Neuronal stem cell (in vitro differentiated cells): ENCODE measurements around the gene FYN.

ENCODE experiments used
- DNase-seq: peaks from one replicate; pipeline ENCODE4 v3.0.0-alpha.2; 2013; ENCODE audit warnings: low spot score
- H2AFZ ChIP-seq: one replicate; pipeline ENCODE4 v1.6.1; 2013; ENCODE audit warnings: mild to moderate bottlenecking, low read length, inconsistent platforms
- H2AK5ac ChIP-seq: 2 replicates; pipeline ENCODE4 v1.6.1; 2013; ENCODE audit warnings: low read depth, mild to moderate bottlenecking, inconsistent platforms, low read length, moderate library complexity, mixed read lengths
- H2BK120ac ChIP-seq: 2 replicates; pipeline ENCODE4 v1.6.1; 2013; ENCODE audit warnings: low read depth, mild to moderate bottlenecking, inconsistent platforms, low read length, moderate library complexity, mixed read lengths
- H2BK12ac ChIP-seq: one replicate; pipeline ENCODE4 v1.6.1; 2013; ENCODE audit warnings: low read length, inconsistent platforms
- H2BK15ac ChIP-seq: 2 replicates; pipeline ENCODE4 v1.6.1; 2013; ENCODE audit warnings: mild to moderate bottlenecking, low read length, inconsistent platforms, mixed read lengths
- H2BK5ac ChIP-seq: one replicate; pipeline ENCODE4 v1.6.1; 2013; ENCODE audit warnings: inconsistent platforms, mild to moderate bottlenecking, low read length, moderate library complexity
- H3K14ac ChIP-seq: one replicate; pipeline ENCODE4 v1.6.1; 2013; ENCODE audit warnings: low read length, inconsistent platforms
- H3K18ac ChIP-seq: 2 replicates; pipeline ENCODE4 v1.6.1; 2013; ENCODE audit warnings: low read length, inconsistent platforms
- H3K23ac ChIP-seq: 2 replicates; pipeline ENCODE4 v1.6.1; 2013; ENCODE audit warnings: low read depth, mild to moderate bottlenecking, mixed read lengths, low read length, inconsistent platforms; ENCODE audit not compliant: poor library complexity
- H3K27ac ChIP-seq: replicated peaks from 3 replicates; pipeline ENCODE4 v1.5.1; 2013; ENCODE audit warnings: low read length, inconsistent platforms
- H3K27me3 ChIP-seq, 3 experiments: 2 replicates each; pipeline ENCODE4 v1.6.1; 2013; ENCODE audit warnings: low read length in 3 of 3, mild to moderate bottlenecking in 2 of 3, inconsistent platforms in 1 of 3, low read depth in 1 of 3, mixed read lengths in 1 of 3, moderate library complexity in 1 of 3; ENCODE audit not compliant: control insufficient read depth in 3 of 3, insufficient read depth in 3 of 3
- H3K36me3 ChIP-seq, 2 donors: replicated peaks in 1 of 2; 2 replicates each; pipeline ENCODE4 v1.6.1; 2013; ENCODE audit warnings: low read length in 2 of 2; ENCODE audit not compliant: control insufficient read depth in 2 of 2, insufficient read depth in 2 of 2
- H3K4ac ChIP-seq: 2 replicates; pipeline ENCODE4 v1.6.1; 2013; ENCODE audit warnings: inconsistent platforms, mild to moderate bottlenecking, low read length, moderate library complexity
- H3K4me1 ChIP-seq, 2 donors: 1 replicate in 1 of 2; 2 replicates in 1 of 2; pipeline ENCODE4 v1.6.1; 2013; ENCODE audit warnings: low read length in 2 of 2, low read depth in 1 of 2; ENCODE audit not compliant: control insufficient read depth in 2 of 2, insufficient read depth in 1 of 2
- H3K4me2 ChIP-seq: one replicate; pipeline ENCODE4 v1.6.1; 2013; ENCODE audit warnings: mild to moderate bottlenecking, low read length, inconsistent platforms; ENCODE audit not compliant: insufficient read depth, poor library complexity, severe bottlenecking
- H3K4me3 ChIP-seq, 2 donors: 2 replicates each; pipeline ENCODE4 v1.5.1; 2013; ENCODE audit warnings: low read length in 2 of 2, mild to moderate bottlenecking in 2 of 2, inconsistent platforms in 1 of 2, moderate library complexity in 1 of 2
- H3K79me1 ChIP-seq: one replicate; pipeline ENCODE4 v1.6.1; 2013; ENCODE audit warnings: low read depth, mild to moderate bottlenecking, inconsistent platforms, low read length, moderate library complexity
- H3K9ac ChIP-seq: one replicate; pipeline ENCODE4 v1.6.1; 2013; ENCODE audit warnings: mild to moderate bottlenecking, low read depth, low read length, inconsistent platforms; ENCODE audit not compliant: poor library complexity
- H3K9me3 ChIP-seq, 2 donors: replicated peaks in 1 of 2; 2 replicates each; pipeline versions ENCODE3 to v1.6.1; 2013; ENCODE audit warnings: low read length in 2 of 2, mild to moderate bottlenecking in 2 of 2, inconsistent platforms in 1 of 2, low read depth in 1 of 2, mixed read lengths in 1 of 2, moderate library complexity in 1 of 2; ENCODE audit not compliant: control insufficient read depth in 2 of 2, insufficient read depth in 1 of 2
- H4K8ac ChIP-seq: one replicate; pipeline ENCODE4 v1.6.1; 2013; ENCODE audit warnings: low read depth, mild to moderate bottlenecking, inconsistent platforms, low read length, moderate library complexity
- H4K91ac ChIP-seq: one replicate; pipeline ENCODE4 v1.6.1; 2013; ENCODE audit warnings: low read length, low read depth, mild to moderate bottlenecking, inconsistent platforms; ENCODE audit not compliant: poor library complexity
- WGBS, 2 donors: extraction: QIAGEN DNeasy Blood & Tissue Kit; methylation state at CpG; one replicate each; pipeline ENCODE4 v1.1.7; 2013; ENCODE audit warnings: missing lambda C conversion rate in 2 of 2, mixed read lengths in 1 of 2; ENCODE audit not compliant: insufficient read length in 2 of 2, insufficient replicate concordance in 1 of 2; ENCODE audit errors: extremely low coverage in 2 of 2; 5-methylcytosine and 5-hydroxymethylcytosine counted together

The FYN gene

GRCh38 chr6:111764238-111765175, 108.7 kb downstream of the FYN start:
- H3K9ac ChIP-seq: no peak overlapping the region
- H2AFZ ChIP-seq: no peak overlapping the region
- no peak overlapping the region for H2BK120ac ChIP-seq
- peaks cover 2 to 95% of the 10 kb centered on the region in 2 donors for H3K36me3 ChIP-seq
- H2AK5ac ChIP-seq: no peak overlapping the region
- no peak overlapping the region for H3K4ac ChIP-seq
- peaks cover 0 to 23% of the 10 kb centered on the region in 2 donors for H3K9me3 ChIP-seq
- no peak overlapping the region for H3K4me3 ChIP-seq
- peaks cover 8 to 24% of the 10 kb centered on the region in 2 donors for H3K4me1 ChIP-seq
- H3K27me3 ChIP-seq: no peaks in the 10 kb centered on the region
- WGBS, 2 donors: 100% methylated on average over 1 of the region's 13 CpGs
- no peak overlapping the region for H3K23ac ChIP-seq
- H3K14ac ChIP-seq: no peak overlapping the region
- peak overlapping the region; percentile 28 for H3K4me2 ChIP-seq
- H3K79me1 ChIP-seq: no peaks in the 10 kb centered on the region
- H4K8ac ChIP-seq: no peak overlapping the region
- no peak overlapping the region for H2BK12ac ChIP-seq
- no peak overlapping the region for H3K18ac ChIP-seq
- H2BK15ac ChIP-seq: no peak overlapping the region
- H4K91ac ChIP-seq: no peak overlapping the region
- no peak overlapping the region for H2BK5ac ChIP-seq
- DNase-seq: no peak
- H3K27ac ChIP-seq: peak overlapping the region; percentile 64

- H3K4me3 ChIP-seq: no peak overlapping the region
- H3K27ac ChIP-seq: no peak overlapping the region
- H3K9me3 ChIP-seq: peaks cover 0 to 23% of the 10 kb centered on the region in 2 donors
- H3K4me1 ChIP-seq: peaks cover 8 to 28% of the 10 kb centered on the region in 2 donors
- no peak overlapping the region for H3K9ac ChIP-seq
- H4K91ac ChIP-seq: no peak overlapping the region
- peaks cover 2 to 95% of the 10 kb centered on the region in 2 donors for H3K36me3 ChIP-seq
- no peak overlapping the region for H2BK120ac ChIP-seq
- no peak overlapping the region for H4K8ac ChIP-seq
- no peak overlapping the region for H3K23ac ChIP-seq
- H2BK5ac ChIP-seq: no peak overlapping the region
- no peak overlapping the region for H3K4me2 ChIP-seq
- H3K79me1 ChIP-seq: no peaks in the 10 kb centered on the region
- no peak overlapping the region for H3K4ac ChIP-seq
- H2AFZ ChIP-seq: no peak overlapping the region
- H2AK5ac ChIP-seq: no peak overlapping the region
- WGBS, 2 donors: 100% methylated on average over 1 of the region's 2 CpGs; no CpG with 5 or more reads in 1 of the 2 donors
- no peak for DNase-seq
- no peak overlapping the region for H2BK12ac ChIP-seq
- H3K27me3 ChIP-seq: no peaks in the 10 kb centered on the region
- no peak overlapping the region for H3K14ac ChIP-seq
- H2BK15ac ChIP-seq: no peak overlapping the region
- no peak overlapping the region for H3K18ac ChIP-seq
These were observed 109.9 kb downstream of the FYN start for GRCh38 chr6:111763381-111763780.

DNA sequence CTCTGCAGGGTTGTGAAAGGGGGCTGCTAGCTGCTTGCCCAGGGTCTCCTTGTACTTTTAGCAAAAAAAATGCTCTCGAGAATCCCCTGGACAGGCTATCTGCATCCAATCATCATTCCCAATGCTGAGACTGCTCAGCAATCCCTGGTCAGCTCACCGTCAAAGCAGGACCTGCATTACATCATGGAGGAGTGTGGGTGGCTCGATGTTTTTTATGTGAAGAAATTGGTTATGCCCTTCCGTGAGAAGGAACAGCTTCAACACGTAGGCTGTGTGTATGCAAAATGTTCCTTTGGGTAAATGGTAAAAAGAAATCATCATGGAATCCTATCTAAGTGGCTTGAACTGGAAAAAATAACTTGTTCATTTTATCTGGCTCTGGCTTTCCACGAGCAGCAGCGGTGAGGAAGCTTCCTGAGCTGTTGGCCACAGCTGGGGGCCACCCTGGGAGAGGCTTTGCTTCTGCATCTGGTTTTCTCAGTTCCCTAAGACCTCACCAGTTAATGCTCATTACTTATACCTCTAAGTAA, 111.4 kb downstream of the FYN start:
- Histone ChIP-seq H3K9me3 (peaks cover 0 to 23% of the 10 kb centered on the region in 2 donors), H3K4ac (no peak overlapping the region), H3K79me1 (no peaks in the 10 kb centered on the region), H3K27me3 (no peaks in the 10 kb centered on the region), H3K4me2 (no peak overlapping the region), H3K4me3 (no peak overlapping the region), H2BK12ac (no peak overlapping the region), H3K23ac (no peak overlapping the region), H3K18ac (peak overlapping the region; percentile 30), H2BK120ac (no peak overlapping the region), H3K27ac (no peak overlapping the region), H3K36me3 (peaks cover 4 to 95% of the 10 kb centered on the region in 2 donors), H3K14ac (no peak overlapping the region), H2AK5ac (no peak overlapping the region), H4K91ac (no peak overlapping the region), H2AFZ (no peak overlapping the region), H2BK15ac (no peak overlapping the region), H3K4me1 (peaks cover 12 to 29% of the 10 kb centered on the region in 2 donors), H2BK5ac (no peak overlapping the region), H4K8ac (no peak overlapping the region), H3K9ac (no peak overlapping the region)
- DNase-seq: no peak
- WGBS, 2 donors: no CpG with 5 or more reads among the region's 7 CpGs

DNA sequence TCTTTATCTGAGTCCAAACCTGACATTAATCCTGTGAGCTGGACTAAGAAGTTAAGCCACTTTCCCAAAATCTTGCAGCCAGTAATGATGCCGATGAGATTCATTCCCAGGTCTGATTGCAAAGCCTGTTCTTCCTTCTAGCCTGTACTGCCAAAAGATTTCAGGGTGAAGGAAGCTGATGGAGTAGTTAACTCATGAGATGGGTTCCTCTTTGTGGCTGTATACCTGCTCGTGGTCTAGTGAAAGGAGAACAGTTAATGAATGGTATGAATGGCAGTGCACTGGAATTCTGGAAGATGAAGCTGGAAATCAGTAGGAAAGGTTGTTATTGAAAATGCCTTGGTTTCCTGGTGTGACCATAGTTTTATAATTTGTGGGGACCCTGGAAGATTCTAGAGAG, 112.0 kb downstream of the FYN start:
- H2BK15ac ChIP-seq: no peak overlapping the region
- no peak overlapping the region for H4K8ac ChIP-seq
- H2BK12ac ChIP-seq: no peak overlapping the region
- DNase-seq: no peak
- H3K9ac ChIP-seq: no peak overlapping the region
- H3K36me3 ChIP-seq: peaks cover 4 to 91% of the 10 kb centered on the region in 2 donors
- no peaks in the 10 kb centered on the region for H3K27me3 ChIP-seq
- WGBS, 2 donors: no CpG with 5 or more reads among the region's 2 CpGs
- H3K23ac ChIP-seq: no peak overlapping the region
- H3K18ac ChIP-seq: no peak overlapping the region
- no peak overlapping the region for H3K4me2 ChIP-seq
- H3K79me1 ChIP-seq: no peaks in the 10 kb centered on the region
- H3K9me3 ChIP-seq: peaks cover 0 to 23% of the 10 kb centered on the region in 2 donors
- H3K4me1 ChIP-seq: peaks cover 12 to 28% of the 10 kb centered on the region in 2 donors
- H3K14ac ChIP-seq: no peak overlapping the region
- no peak overlapping the region for H3K4ac ChIP-seq
- no peak overlapping the region for H2AFZ ChIP-seq
- H4K91ac ChIP-seq: no peak overlapping the region
- no peak overlapping the region for H3K4me3 ChIP-seq
- H3K27ac ChIP-seq: no peak overlapping the region
- H2AK5ac ChIP-seq: no peak overlapping the region
- H2BK5ac ChIP-seq: no peak overlapping the region
- H2BK120ac ChIP-seq: no peak overlapping the region
